Gastroesophageal sphincter (tissue), 3 donors: ENCODE data around the gene SALL1.

Experiments
- EP300 ChIP-seq: sonication (generic); formaldehyde crosslinking; IDR thresholded peaks from one replicate; pipeline ENCODE4 v1.6.1; 2017; ENCODE audit warnings: antibody characterized with exemption, mild to moderate bottlenecking
- POLR2A ChIP-seq, 2 donors: fragments of 450-650 bp; IDR thresholded peaks; one replicate each; pipeline ENCODE4 v1.6.1; 2017; ENCODE audit warnings: antibody characterized with exemption in 2 of 2, mild to moderate bottlenecking in 2 of 2, moderate library complexity in 1 of 2
- POLR2AphosphoS5 ChIP-seq: sonication (generic); formaldehyde crosslinking; IDR thresholded peaks from one replicate; pipeline ENCODE4 v1.6.1; 2017; ENCODE audit warnings: antibody characterized with exemption
- TF ChIP-seq, protein P1 (sequence below), 4 experiments: fragments of 200-600 bp in 2 of 4; fragments of 450-650 bp in 2 of 4; sonication (generic) in 1 of 4; IDR thresholded peaks; one replicate each; pipeline ENCODE4 v1.5.1; 2017 to 2019; ENCODE audit warnings: antibody characterized with exemption in 4 of 4, mild to moderate bottlenecking in 2 of 4, moderate library complexity in 2 of 4

DNA sequence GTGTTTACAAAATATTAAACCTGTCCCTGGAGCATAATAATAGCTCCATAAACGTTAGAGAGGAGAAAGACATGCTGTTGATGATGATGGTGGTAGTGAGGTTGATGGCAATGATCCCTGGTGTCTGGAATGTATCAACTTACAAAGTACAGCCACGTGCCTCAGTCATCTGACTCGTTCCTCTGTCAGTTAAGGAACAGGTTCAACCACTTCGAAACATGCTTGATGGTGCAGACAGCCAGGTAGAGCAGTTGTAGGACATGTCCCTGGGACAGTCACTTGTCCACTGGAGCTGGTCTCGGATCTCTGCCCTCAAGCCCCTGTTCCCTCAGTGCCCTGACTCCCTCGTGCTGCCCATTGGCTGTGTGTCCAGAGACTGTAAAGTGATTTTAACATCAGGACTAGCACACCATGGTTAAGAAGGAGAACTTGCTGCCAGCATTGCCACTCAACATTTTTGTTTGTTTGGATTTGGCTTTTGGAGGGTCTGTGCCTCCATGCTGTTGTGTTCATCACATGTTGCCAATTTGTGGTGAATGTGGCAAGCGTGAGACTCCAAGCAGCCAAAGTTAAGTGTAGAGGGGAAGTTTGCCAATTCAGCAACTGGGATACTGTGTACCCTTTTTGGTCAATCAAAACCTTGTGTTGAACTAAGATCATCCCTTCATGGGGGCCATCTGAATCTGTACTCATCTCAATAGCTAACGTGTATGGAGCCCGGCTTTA is 16.3 kb upstream of the SALL1 start:
- TF ChIP-seq, protein P1, sequence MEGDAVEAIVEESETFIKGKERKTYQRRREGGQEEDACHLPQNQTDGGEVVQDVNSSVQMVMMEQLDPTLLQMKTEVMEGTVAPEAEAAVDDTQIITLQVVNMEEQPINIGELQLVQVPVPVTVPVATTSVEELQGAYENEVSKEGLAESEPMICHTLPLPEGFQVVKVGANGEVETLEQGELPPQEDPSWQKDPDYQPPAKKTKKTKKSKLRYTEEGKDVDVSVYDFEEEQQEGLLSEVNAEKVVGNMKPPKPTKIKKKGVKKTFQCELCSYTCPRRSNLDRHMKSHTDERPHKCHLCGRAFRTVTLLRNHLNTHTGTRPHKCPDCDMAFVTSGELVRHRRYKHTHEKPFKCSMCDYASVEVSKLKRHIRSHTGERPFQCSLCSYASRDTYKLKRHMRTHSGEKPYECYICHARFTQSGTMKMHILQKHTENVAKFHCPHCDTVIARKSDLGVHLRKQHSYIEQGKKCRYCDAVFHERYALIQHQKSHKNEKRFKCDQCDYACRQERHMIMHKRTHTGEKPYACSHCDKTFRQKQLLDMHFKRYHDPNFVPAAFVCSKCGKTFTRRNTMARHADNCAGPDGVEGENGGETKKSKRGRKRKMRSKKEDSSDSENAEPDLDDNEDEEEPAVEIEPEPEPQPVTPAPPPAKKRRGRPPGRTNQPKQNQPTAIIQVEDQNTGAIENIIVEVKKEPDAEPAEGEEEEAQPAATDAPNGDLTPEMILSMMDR (IDR thresholded peaks at IDR 0.05) = no peak
- TF ChIP-seq POLR2A (IDR thresholded peaks at IDR 0.05) (no peak), POLR2AphosphoS5 (no peak), EP300 (no peak)
